GM12878 (cell line): ENCODE measurements around the gene CD2AP. TPM values are rescaled to one million over a fixed set of nuclear protein-coding genes. Genes with fewer than 3 reads are reported as not detected.

Experiments used
- CHD2 ChIP-seq: IDR thresholded peaks from 2 replicates; pipeline ENCODE4 v1.6.1; 2011; ENCODE audit warnings: low read depth, low read length, improper control_type of control experiment, borderline replicate concordance
- E4F1 ChIP-seq: fragments of 450-650 bp; IDR thresholded peaks from 2 replicates; pipeline ENCODE4 v1.6.1; 2018; ENCODE audit warnings: borderline replicate concordance, mild to moderate bottlenecking; ENCODE audit not compliant: partially characterized antibody
- ETV6 ChIP-seq, 2 experiments: fragments of 450-650 bp in 1 of 2; IDR thresholded peaks in 1 of 2; conservative IDR thresholded peaks in 1 of 2; 2 replicates each; pipeline ENCODE4 v1.6.1; 2014; ENCODE audit warnings: antibody characterized with exemption in 1 of 2, borderline replicate concordance in 1 of 2, low read depth in 1 of 2, mild to moderate bottlenecking in 1 of 2, moderate library complexity in 1 of 2
- MTA3 ChIP-seq: IDR thresholded peaks from 2 replicates; pipeline ENCODE4 v1.6.1; 2012; ENCODE audit warnings: low read length, inconsistent platforms, borderline replicate concordance
- NR2F1 ChIP-seq: fragments of 450-650 bp; conservative IDR thresholded peaks from 2 replicates; pipeline ENCODE4 v1.6.1; 2017; ENCODE audit warnings: mild to moderate bottlenecking
- SKIL ChIP-seq: fragments of 450-650 bp; IDR thresholded peaks from 2 replicates; pipeline ENCODE4 v1.6.1; 2017; ENCODE audit warnings: mild to moderate bottlenecking, low read depth, inconsistent platforms; ENCODE audit not compliant: poor library complexity, severe bottlenecking
- TAF1 ChIP-seq: IDR thresholded peaks from 2 replicates; pipeline ENCODE4 v1.6.1; 2011; ENCODE audit warnings: mild to moderate bottlenecking, low read depth, low read length, borderline replicate concordance
- polyA plus RNA-seq, 11 experiments: library from polyadenylated mRNA; depleted of rRNA in 4 of 11; unstranded in 6 of 11; stranded (reverse) in 5 of 11; fragments of >200 nt; fragmentation: Nextera tagmentation in 4 of 11; fragmentation: Illumina TruSeq in 1 of 11; extraction: Ambion mirVana in 4 of 11; extraction: Trizol in 1 of 11; gene quantifications; 1 replicate in 1 of 11; 2 replicates in 10 of 11; pipeline versions ENCODE4 v1.2.1 to v1.2.3, GENCODE V29; 2011 to 2016; ENCODE audit warnings: inconsistent platforms in 2 of 11, missing spikeins in 2 of 11, low read depth in 1 of 11
- total RNA-seq, 4 experiments: library from RNA; depleted of rRNA in 3 of 4; stranded (reverse); fragments of >200 nt in 3 of 4; fragmentation: Illumina TruSeq in 1 of 4; extraction: Trizol in 1 of 4; gene quantifications; 2 replicates each; pipeline versions ENCODE4 v1.2.1 to v1.2.3, GENCODE V29; 2013 to 2021

Gene CD2AP
- total and polyA plus RNA-seq, 10 of the 15 experiments (the other 5 are each of a cell fraction or from before 2014, with no cell fraction given), result 5.4 to 46.6 (median 20.9) TPM

- TF ChIP-seq E4F1, result no peak
- TF ChIP-seq MTA3, result 0 out of 2 replicates have a peak, but pooled peaks have one; percentile 18
- 0 out of 2 replicates have a peak, but pooled peaks have one; percentile 43 for TF ChIP-seq NR2F1
- 0 out of 2 replicates have a peak, but pooled peaks have one; percentile 2 for TF ChIP-seq TAF1
- TF ChIP-seq CHD2, result 0 out of 2 replicates have a peak, but pooled peaks have one; percentile 8
- TF ChIP-seq SKIL, result peak; percentile 19
- TF ChIP-seq ETV6 (conservative IDR thresholded peaks at IDR 0.05 in 1 of 2, IDR thresholded peaks at IDR 0.05 in 1 of 2; ENCODE audit: borderline replicate concordance in 1 of 2, low read depth in 1 of 2), result 0 out of 4 replicates have a peak, but pooled peaks of 1 of the 2 experiments have one; percentile 23
Measured at GRCh38 chr6:47478233-47479139, 897 bp downstream of the CD2AP start (continued).
